OCI-LY1 (cell line): ENCODE results near the gene FANCC.

Source experiments
- H2AFZ ChIP-seq: fragments of 200-600 bp; sonication (generic), shearing (Covaris generic); 2 replicates; pipeline ENCODE4 v1.6.0; 2014; ENCODE audit warnings: antibody characterized with exemption, mild to moderate bottlenecking, low read length
- H3F3A ChIP-seq: fragments of 200-600 bp; sonication (generic), shearing (Covaris generic); 2 replicates; pipeline ENCODE4 v1.6.0; 2014; ENCODE audit warnings: mild to moderate bottlenecking, antibody characterized with exemption, low read length, moderate library complexity; ENCODE audit not compliant: insufficient read depth
- H3K27ac ChIP-seq: fragments of 200-600 bp; sonication (generic); 2 replicates; pipeline ENCODE4 v1.5.1; 2014; ENCODE audit warnings: low read length, mixed run types, mild to moderate bottlenecking, low read depth; ENCODE audit not compliant: poor library complexity, severe bottlenecking
- H3K27me3 ChIP-seq: fragments of 200-600 bp; sonication (generic); 2 replicates; pipeline ENCODE4 v1.6.0; 2014; ENCODE audit warnings: antibody characterized with exemption, mild to moderate bottlenecking, low read length, moderate library complexity; ENCODE audit not compliant: insufficient read depth
- H3K36me3 ChIP-seq: fragments of 200-600 bp; sonication (generic); 2 replicates; pipeline ENCODE4 v1.6.1; 2014; ENCODE audit warnings: mild to moderate bottlenecking, antibody characterized with exemption, low read length, moderate library complexity, mixed read lengths; ENCODE audit not compliant: insufficient read depth
- H3K4me1 ChIP-seq: fragments of 200-600 bp; sonication (generic); 2 replicates; pipeline ENCODE4 v1.5.1; 2014; ENCODE audit warnings: mild to moderate bottlenecking, low read length, moderate library complexity; ENCODE audit not compliant: insufficient read depth, severe bottlenecking
- H3K4me2 ChIP-seq: fragments of 200-600 bp; sonication (generic), shearing (Covaris generic); 2 replicates; pipeline ENCODE4 v1.6.1; 2014; ENCODE audit warnings: low read length
- H3K4me3 ChIP-seq: fragments of 200-600 bp; sonication (generic); 2 replicates; pipeline ENCODE4 v1.5.1; 2014; ENCODE audit warnings: low read length, low read depth, mild to moderate bottlenecking, mixed read lengths; ENCODE audit not compliant: poor library complexity, severe bottlenecking
- H3K79me2 ChIP-seq: fragments of 200-600 bp; shearing (Covaris generic); 2 replicates; pipeline ENCODE4 v1.6.1; 2016; ENCODE audit warnings: mixed run types, low read length, mixed read lengths; ENCODE audit not compliant: insufficient read depth
- H3K9ac ChIP-seq: fragments of 200-600 bp; sonication (generic), shearing (Covaris generic); 2 replicates; pipeline ENCODE4 v1.6.1; 2014; ENCODE audit warnings: mild to moderate bottlenecking, low read length, mixed read lengths
- H3K9me2 ChIP-seq: fragments of 200-600 bp; sonication (generic), shearing (Covaris generic); 2 replicates; pipeline ENCODE4 v1.6.1; 2014; ENCODE audit warnings: low read depth, mild to moderate bottlenecking, low read length, mixed read lengths
- H3K9me3 ChIP-seq: fragments of 200-600 bp; shearing (Covaris generic); 2 replicates; pipeline ENCODE4 v1.6.1; 2014; ENCODE audit warnings: low read length, mixed read lengths
- H4K20me1 ChIP-seq: fragments of 200-600 bp; sonication (generic), shearing (Covaris generic); 2 replicates; pipeline ENCODE4 v1.6.0; 2016; ENCODE audit warnings: mild to moderate bottlenecking, low read length; ENCODE audit not compliant: insufficient read depth
- EZH2 ChIP-seq: fragments of 200-600 bp; sonication (generic), shearing (Covaris generic); IDR thresholded peaks from 2 replicates; pipeline ENCODE4 v1.8.0; 2017; ENCODE audit warnings: borderline replicate concordance, mixed run types, mild to moderate bottlenecking, antibody characterized with exemption, low read length, moderate library complexity, mixed read lengths
- TF ChIP-seq, protein P1 (sequence below): fragments of 200-600 bp; sonication (generic), shearing (Covaris generic); IDR thresholded peaks from 2 replicates; pipeline ENCODE4 v1.5.1; 2017; ENCODE audit warnings: mild to moderate bottlenecking, antibody characterized with exemption, low read length, moderate library complexity, mixed read lengths

Gene FANCC

GRCh38 chr9:95101326-95101725, 216.2 kb downstream of the FANCC start:
- H3K27ac ChIP-seq = no peak overlapping the region
- H3K27me3 ChIP-seq = no peaks in the 10 kb centered on the region
- no peak overlapping the region for H3K9ac ChIP-seq
- no peak overlapping the region for H3K4me2 ChIP-seq
- no peaks in the 10 kb centered on the region for H3K9me3 ChIP-seq
- TF ChIP-seq, protein P1, sequence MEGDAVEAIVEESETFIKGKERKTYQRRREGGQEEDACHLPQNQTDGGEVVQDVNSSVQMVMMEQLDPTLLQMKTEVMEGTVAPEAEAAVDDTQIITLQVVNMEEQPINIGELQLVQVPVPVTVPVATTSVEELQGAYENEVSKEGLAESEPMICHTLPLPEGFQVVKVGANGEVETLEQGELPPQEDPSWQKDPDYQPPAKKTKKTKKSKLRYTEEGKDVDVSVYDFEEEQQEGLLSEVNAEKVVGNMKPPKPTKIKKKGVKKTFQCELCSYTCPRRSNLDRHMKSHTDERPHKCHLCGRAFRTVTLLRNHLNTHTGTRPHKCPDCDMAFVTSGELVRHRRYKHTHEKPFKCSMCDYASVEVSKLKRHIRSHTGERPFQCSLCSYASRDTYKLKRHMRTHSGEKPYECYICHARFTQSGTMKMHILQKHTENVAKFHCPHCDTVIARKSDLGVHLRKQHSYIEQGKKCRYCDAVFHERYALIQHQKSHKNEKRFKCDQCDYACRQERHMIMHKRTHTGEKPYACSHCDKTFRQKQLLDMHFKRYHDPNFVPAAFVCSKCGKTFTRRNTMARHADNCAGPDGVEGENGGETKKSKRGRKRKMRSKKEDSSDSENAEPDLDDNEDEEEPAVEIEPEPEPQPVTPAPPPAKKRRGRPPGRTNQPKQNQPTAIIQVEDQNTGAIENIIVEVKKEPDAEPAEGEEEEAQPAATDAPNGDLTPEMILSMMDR = no peak
- no peak for TF ChIP-seq EZH2
- H3K79me2 ChIP-seq = no peaks in the 10 kb centered on the region
- no peak overlapping the region for H3K4me3 ChIP-seq
- H3K36me3 ChIP-seq = peaks cover 11% of the 10 kb centered on the region
- H2AFZ ChIP-seq = no peak overlapping the region
- H3F3A ChIP-seq = no peaks in the 10 kb centered on the region
- no peaks in the 10 kb centered on the region for H4K20me1 ChIP-seq
- no peaks in the 10 kb centered on the region for H3K4me1 ChIP-seq
- H3K9me2 ChIP-seq = no peaks in the 10 kb centered on the region

DNA sequence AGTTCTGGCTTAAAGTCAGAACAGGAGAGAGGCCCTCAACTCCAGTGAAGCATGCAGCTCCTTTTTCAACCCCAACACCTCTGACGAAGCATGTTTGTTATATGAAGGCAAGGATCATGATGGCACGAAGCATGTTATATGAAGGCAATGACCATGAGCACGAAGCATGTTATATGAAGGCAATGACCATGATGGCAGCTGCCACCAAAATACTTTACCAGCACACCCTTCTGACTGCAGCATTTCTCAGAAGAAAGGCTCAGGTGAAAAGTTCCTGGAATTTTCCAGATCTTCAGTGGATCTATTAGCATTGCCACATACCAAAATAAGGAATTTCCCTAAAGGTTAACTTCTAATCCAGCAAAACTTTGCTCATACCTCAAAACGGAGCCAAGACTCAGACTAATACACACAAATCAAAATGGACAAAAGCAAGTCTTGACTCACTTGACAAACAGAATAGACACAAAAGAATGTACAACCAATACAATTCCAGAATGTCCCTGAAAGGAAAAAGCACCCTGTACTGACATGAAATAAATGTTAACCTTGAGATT, 217.4 kb downstream of the FANCC start:
- Histone ChIP-seq H3K9me3 (no peaks in the 10 kb centered on the region), H3K79me2 (no peaks in the 10 kb centered on the region), H4K20me1 (no peaks in the 10 kb centered on the region), H3K27ac (no peak overlapping the region), H2AFZ (no peak overlapping the region), H3K4me3 (no peak overlapping the region), H3K4me2 (no peak overlapping the region), H3F3A (no peaks in the 10 kb centered on the region), H3K9ac (no peak overlapping the region), H3K4me1 (no peaks in the 10 kb centered on the region), H3K9me2 (no peaks in the 10 kb centered on the region), H3K27me3 (no peaks in the 10 kb centered on the region), H3K36me3 (peaks cover 5% of the 10 kb centered on the region; the same call in 1 of the 2 replicates)
- TF ChIP-seq, protein P1 = no peak
- no peak for TF ChIP-seq EZH2

- Histone ChIP-seq H2AFZ (no peak overlapping the region), H3K36me3 (peaks cover 5% of the 10 kb centered on the region; the same call in 1 of the 2 replicates), H3K9me3 (no peaks in the 10 kb centered on the region), H4K20me1 (no peaks in the 10 kb centered on the region), H3K79me2 (no peaks in the 10 kb centered on the region), H3K4me2 (no peak overlapping the region), H3K27ac (no peak overlapping the region), H3K4me3 (no peak overlapping the region), H3K27me3 (no peaks in the 10 kb centered on the region), H3K9ac (no peak overlapping the region), H3F3A (no peaks in the 10 kb centered on the region), H3K9me2 (no peaks in the 10 kb centered on the region), H3K4me1 (no peaks in the 10 kb centered on the region)
- TF ChIP-seq, protein P1 = no peak
- TF ChIP-seq EZH2 = no peak
These were observed 218.0 kb downstream of the FANCC start for GRCh38 chr9:95099321-95100070.
